GM12892 (cell line): ENCODE results near the gene GATA1.

ENCODE experiments used
- POLR2A ChIP-seq: IDR thresholded peaks from 2 replicates; pipeline ENCODE4 v1.6.1; 2011; ENCODE audit warnings: low read depth, low read length, control low read depth
- POLR2AphosphoS5 ChIP-seq: IDR thresholded peaks from 2 replicates; pipeline ENCODE4 v1.6.1; 2011; ENCODE audit warnings: low read depth, low read length, control low read depth
- TAF1 ChIP-seq: IDR thresholded peaks from 2 replicates; pipeline ENCODE4 v1.6.1; 2011; ENCODE audit warnings: low read depth, mild to moderate bottlenecking, control low read depth, low read length, borderline replicate concordance

- TF ChIP-seq POLR2A (no peak), POLR2AphosphoS5 (no peak), TAF1 (no peak)
Measured at GRCh38 chrX:48745222-48745621, 41.2 kb upstream of the GATA1 start.
